ENCODE measurements around the gene TNFRSF4.

GRCh38 chr1:1202831-1203560, 11.0 kb downstream of the TNFRSF4 start:
- no peak for TF ChIP-seq CTCF (IDR thresholded peaks at IDR 0.05)
- TF ChIP-seq POLR2A (IDR thresholded peaks at IDR 0.05; ENCODE audit: low read depth): no peak
- no peak for TF ChIP-seq POLR2AphosphoS5 (IDR thresholded peaks at IDR 0.05)

Measured in esophagus muscularis mucosa (tissue), 3 donors.